ENCODE measurements around the gene AFAP1L1.

AFAP1L1 gene

GRCh38 chr5:149381261-149381985 lies 109.8 kb downstream of the AFAP1L1 start:
- no peak overlapping the region for H3K4me3 ChIP-seq (ENCODE audit: low read depth in 1 of 2, low read length in 1 of 2)
- TF ChIP-seq, protein P1, sequence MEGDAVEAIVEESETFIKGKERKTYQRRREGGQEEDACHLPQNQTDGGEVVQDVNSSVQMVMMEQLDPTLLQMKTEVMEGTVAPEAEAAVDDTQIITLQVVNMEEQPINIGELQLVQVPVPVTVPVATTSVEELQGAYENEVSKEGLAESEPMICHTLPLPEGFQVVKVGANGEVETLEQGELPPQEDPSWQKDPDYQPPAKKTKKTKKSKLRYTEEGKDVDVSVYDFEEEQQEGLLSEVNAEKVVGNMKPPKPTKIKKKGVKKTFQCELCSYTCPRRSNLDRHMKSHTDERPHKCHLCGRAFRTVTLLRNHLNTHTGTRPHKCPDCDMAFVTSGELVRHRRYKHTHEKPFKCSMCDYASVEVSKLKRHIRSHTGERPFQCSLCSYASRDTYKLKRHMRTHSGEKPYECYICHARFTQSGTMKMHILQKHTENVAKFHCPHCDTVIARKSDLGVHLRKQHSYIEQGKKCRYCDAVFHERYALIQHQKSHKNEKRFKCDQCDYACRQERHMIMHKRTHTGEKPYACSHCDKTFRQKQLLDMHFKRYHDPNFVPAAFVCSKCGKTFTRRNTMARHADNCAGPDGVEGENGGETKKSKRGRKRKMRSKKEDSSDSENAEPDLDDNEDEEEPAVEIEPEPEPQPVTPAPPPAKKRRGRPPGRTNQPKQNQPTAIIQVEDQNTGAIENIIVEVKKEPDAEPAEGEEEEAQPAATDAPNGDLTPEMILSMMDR (IDR thresholded peaks at IDR 0.05) = no peak
- no peaks in the 10 kb centered on the region for H3K36me3 ChIP-seq
- no peaks in the 10 kb centered on the region for H3K27me3 ChIP-seq
- peaks cover 0 to 5% of the 10 kb centered on the region in 2 experiments for H3K4me1 ChIP-seq (ENCODE audit: control insufficient read depth in 1 of 2, insufficient read depth in 1 of 2, low read depth in 1 of 2, low read length in 1 of 2)
- H3K9me3 ChIP-seq = no peaks in the 10 kb centered on the region
- H3K27ac ChIP-seq = no peak overlapping the region

DNA sequence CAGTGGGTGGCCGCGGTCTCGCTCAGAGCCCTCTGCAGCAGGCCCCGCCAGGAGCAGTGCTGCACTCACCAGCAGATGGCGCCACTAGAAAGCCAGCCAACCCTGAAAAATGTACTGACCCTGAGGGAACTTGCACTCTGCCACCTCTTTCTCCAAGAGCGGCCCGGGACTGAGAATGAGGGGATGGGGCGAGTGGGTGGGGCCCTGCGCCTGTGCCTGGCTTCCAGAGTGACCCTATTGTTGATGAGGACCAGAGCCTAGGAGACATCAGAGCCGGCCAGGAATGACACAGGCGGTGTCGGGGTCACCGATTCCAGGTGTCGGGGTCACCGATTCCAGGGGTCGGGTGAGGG lies 110.3 kb downstream of the AFAP1L1 start:
- TF ChIP-seq, protein P1 (IDR thresholded peaks at IDR 0.05) = peak; percentile 81
- no peak overlapping the region for H3K27ac ChIP-seq

GRCh38 chr5:149382517-149383220 lies 111.0 kb downstream of the AFAP1L1 start:
- Histone ChIP-seq H3K27ac (no peak overlapping the region), H3K4me1 (ENCODE audit: control insufficient read depth in 1 of 2, insufficient read depth in 1 of 2, low read depth in 1 of 2, low read length in 1 of 2) (peaks cover 0 to 5% of the 10 kb centered on the region in 2 experiments), H3K27me3 (no peaks in the 10 kb centered on the region), H3K36me3 (no peaks in the 10 kb centered on the region), H3K4me3 (ENCODE audit: low read depth in 1 of 2, low read length in 1 of 2) (no peak overlapping the region), H3K9me3 (no peaks in the 10 kb centered on the region)
- TF ChIP-seq, protein P1 (IDR thresholded peaks at IDR 0.05) = no peak

More for the DNA sequence above, 110.3 kb downstream of the AFAP1L1 start:
- H3K4me3 ChIP-seq (ENCODE audit: low read depth in 1 of 2, low read length in 1 of 2) = no peak overlapping the region
- H3K9me3 ChIP-seq = no peaks in the 10 kb centered on the region
- peaks cover 0 to 5% of the 10 kb centered on the region in 2 experiments for H3K4me1 ChIP-seq (ENCODE audit: control insufficient read depth in 1 of 2, insufficient read depth in 1 of 2, low read depth in 1 of 2, low read length in 1 of 2)
- no peaks in the 10 kb centered on the region for H3K27me3 ChIP-seq
- no peaks in the 10 kb centered on the region for H3K36me3 ChIP-seq

GRCh38 chr5:149383399-149383798 lies 111.7 kb downstream of the AFAP1L1 start:
- Histone ChIP-seq H3K36me3 (no peaks in the 10 kb centered on the region), H3K4me3 (ENCODE audit: low read depth in 1 of 2, low read length in 1 of 2) (no peak overlapping the region), H3K27ac (no peak overlapping the region), H3K4me1 (ENCODE audit: control insufficient read depth in 1 of 2, insufficient read depth in 1 of 2, low read depth in 1 of 2, low read length in 1 of 2) (peaks cover 0 to 5% of the 10 kb centered on the region in 2 experiments), H3K9me3 (no peaks in the 10 kb centered on the region), H3K27me3 (no peaks in the 10 kb centered on the region)
- TF ChIP-seq, protein P1 (IDR thresholded peaks at IDR 0.05) = no peak

DNA sequence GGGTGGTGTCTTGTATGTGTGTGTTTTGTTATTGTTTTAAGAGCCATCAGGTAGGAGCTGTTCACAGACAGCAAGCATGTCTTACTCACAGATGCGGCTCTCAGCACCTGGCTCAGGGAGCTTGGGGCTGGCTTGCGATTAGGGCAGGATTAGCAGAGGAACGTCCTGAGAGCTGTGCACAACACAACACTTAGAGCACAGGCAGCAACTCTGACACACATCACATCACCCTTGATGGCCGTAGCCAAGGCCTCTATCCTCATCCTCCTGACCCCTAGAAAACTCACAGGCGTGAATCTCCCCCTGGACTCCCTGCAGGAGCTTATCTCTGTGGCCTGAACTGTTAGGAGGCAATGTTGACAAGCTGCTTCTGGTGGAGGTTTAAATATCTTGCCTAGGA lies 114.5 kb downstream of the AFAP1L1 start:
- Histone ChIP-seq H3K27ac (no peak overlapping the region), H3K27me3 (no peaks in the 10 kb centered on the region), H3K9me3 (no peaks in the 10 kb centered on the region), H3K4me3 (ENCODE audit: low read depth in 1 of 2, low read length in 1 of 2) (no peak overlapping the region), H3K36me3 (no peaks in the 10 kb centered on the region), H3K4me1 (ENCODE audit: control insufficient read depth in 1 of 2, insufficient read depth in 1 of 2, low read depth in 1 of 2, low read length in 1 of 2) (peaks cover 0 to 5% of the 10 kb centered on the region in 2 experiments)
- TF ChIP-seq, protein P1 (IDR thresholded peaks at IDR 0.05) = no peak

All from neutrophil (primary cell).